ENCODE measurements around the gene VEGFA.

Gene VEGFA

GRCh38 chr6:43734294-43734665, 35.7 kb upstream of the VEGFA start:
- H3K4me1 Mint-ChIP-seq (ENCODE audit: low read depth): peaks cover 11% of the 10 kb centered on the region
- no peak for DNase-seq (ENCODE audit: low spot score)
- H3K27ac Mint-ChIP-seq: peak overlapping the region; percentile 52
- no peaks in the 10 kb centered on the region for H3K27me3 Mint-ChIP-seq (ENCODE audit: low read depth)
- H3K9me3 Mint-ChIP-seq: peaks cover 23% of the 10 kb centered on the region
- peaks cover 3% of the 10 kb centered on the region for H3K36me3 Mint-ChIP-seq (ENCODE audit: low read depth)
- H3K4me3 Mint-ChIP-seq: no peak overlapping the region

GRCh38 chr6:43735642-43736199, 34.3 kb upstream of the VEGFA start:
- Mint-ChIP-seq H3K36me3 (ENCODE audit: low read depth) (peaks cover 3% of the 10 kb centered on the region), H3K27me3 (ENCODE audit: low read depth) (no peaks in the 10 kb centered on the region), H3K4me1 (ENCODE audit: low read depth) (peaks cover 11% of the 10 kb centered on the region), H3K9me3 (peaks cover 19% of the 10 kb centered on the region), H3K4me3 (no peak overlapping the region), H3K27ac (no peak overlapping the region)
- DNase-seq (ENCODE audit: low spot score): no peak

- H3K36me3 Mint-ChIP-seq (ENCODE audit: low read depth): peaks cover 2% of the 10 kb centered on the region
- H3K27ac Mint-ChIP-seq: no peak overlapping the region
- peaks cover 15% of the 10 kb centered on the region for H3K9me3 Mint-ChIP-seq
- peaks cover 11% of the 10 kb centered on the region for H3K4me1 Mint-ChIP-seq (ENCODE audit: low read depth)
- no peak overlapping the region for H3K4me3 Mint-ChIP-seq
- H3K27me3 Mint-ChIP-seq (ENCODE audit: low read depth): no peaks in the 10 kb centered on the region
- DNase-seq (ENCODE audit: low spot score): no peak
These were observed 33.7 kb upstream of the VEGFA start for GRCh38 chr6:43736211-43736786.

GRCh38 chr6:43736844-43737243, 33.2 kb upstream of the VEGFA start:
- DNase-seq (ENCODE audit: low spot score): no peak
- H3K27ac Mint-ChIP-seq: no peak overlapping the region
- peaks cover 2% of the 10 kb centered on the region for H3K36me3 Mint-ChIP-seq (ENCODE audit: low read depth)
- no peak overlapping the region for H3K4me3 Mint-ChIP-seq
- peaks cover 11% of the 10 kb centered on the region for H3K4me1 Mint-ChIP-seq (ENCODE audit: low read depth)
- peaks cover 9% of the 10 kb centered on the region for H3K9me3 Mint-ChIP-seq
- H3K27me3 Mint-ChIP-seq (ENCODE audit: low read depth): no peaks in the 10 kb centered on the region

- Mint-ChIP-seq H3K36me3 (ENCODE audit: low read depth) (peaks cover 2% of the 10 kb centered on the region), H3K4me3 (no peak overlapping the region), H3K9me3 (peaks cover 3% of the 10 kb centered on the region), H3K4me1 (ENCODE audit: low read depth) (peaks cover 11% of the 10 kb centered on the region), H3K27ac (no peak overlapping the region), H3K27me3 (ENCODE audit: low read depth) (no peaks in the 10 kb centered on the region)
- no peak for DNase-seq (ENCODE audit: low spot score)
These were observed 32.5 kb upstream of the VEGFA start for GRCh38 chr6:43737272-43738081.

- no peak for DNase-seq (ENCODE audit: low spot score)
- no peak overlapping the region for H3K27ac Mint-ChIP-seq
- peaks cover under 1% of the 10 kb centered on the region for H3K36me3 Mint-ChIP-seq (ENCODE audit: low read depth)
- no peaks in the 10 kb centered on the region for H3K9me3 Mint-ChIP-seq
- H3K4me1 Mint-ChIP-seq (ENCODE audit: low read depth): peaks cover 9% of the 10 kb centered on the region
- H3K27me3 Mint-ChIP-seq (ENCODE audit: low read depth): no peaks in the 10 kb centered on the region
- no peak overlapping the region for H3K4me3 Mint-ChIP-seq
These were observed 31.7 kb upstream of the VEGFA start for GRCh38 chr6:43738267-43738676.

- Mint-ChIP-seq H3K9me3 (no peaks in the 10 kb centered on the region), H3K4me1 (ENCODE audit: low read depth) (peaks cover 4% of the 10 kb centered on the region), H3K36me3 (ENCODE audit: low read depth) (no peaks in the 10 kb centered on the region), H3K27me3 (ENCODE audit: low read depth) (no peaks in the 10 kb centered on the region), H3K4me3 (no peak overlapping the region), H3K27ac (no peak overlapping the region)
- no peak for DNase-seq (ENCODE audit: low spot score)
These were observed 31.0 kb upstream of the VEGFA start for GRCh38 chr6:43738877-43739641.

GRCh38 chr6:43739642-43740091, 30.3 kb upstream of the VEGFA start:
- Mint-ChIP-seq H3K4me1 (ENCODE audit: low read depth) (peaks cover 1% of the 10 kb centered on the region), H3K27ac (no peak overlapping the region), H3K4me3 (no peak overlapping the region), H3K9me3 (no peaks in the 10 kb centered on the region), H3K27me3 (ENCODE audit: low read depth) (no peaks in the 10 kb centered on the region), H3K36me3 (ENCODE audit: low read depth) (no peaks in the 10 kb centered on the region)
- no peak for DNase-seq (ENCODE audit: low spot score)

GRCh38 chr6:43740321-43740960, 29.6 kb upstream of the VEGFA start:
- H3K4me1 Mint-ChIP-seq (ENCODE audit: low read depth): no peaks in the 10 kb centered on the region
- H3K36me3 Mint-ChIP-seq (ENCODE audit: low read depth): no peaks in the 10 kb centered on the region
- H3K27ac Mint-ChIP-seq: no peak overlapping the region
- no peak for DNase-seq (ENCODE audit: low spot score)
- no peak overlapping the region for H3K4me3 Mint-ChIP-seq
- no peaks in the 10 kb centered on the region for H3K27me3 Mint-ChIP-seq (ENCODE audit: low read depth)
- H3K9me3 Mint-ChIP-seq: no peaks in the 10 kb centered on the region

GRCh38 chr6:43740961-43741764, 28.8 kb upstream of the VEGFA start:
- Mint-ChIP-seq H3K9me3 (no peaks in the 10 kb centered on the region), H3K36me3 (ENCODE audit: low read depth) (no peaks in the 10 kb centered on the region), H3K27ac (no peak overlapping the region), H3K4me1 (ENCODE audit: low read depth) (no peaks in the 10 kb centered on the region), H3K4me3 (no peak overlapping the region), H3K27me3 (ENCODE audit: low read depth) (peaks cover 2% of the 10 kb centered on the region)
- DNase-seq (ENCODE audit: low spot score): no peak

- no peaks in the 10 kb centered on the region for H3K4me1 Mint-ChIP-seq (ENCODE audit: low read depth)
- no peak overlapping the region for H3K27ac Mint-ChIP-seq
- no peak overlapping the region for H3K4me3 Mint-ChIP-seq
- no peaks in the 10 kb centered on the region for H3K9me3 Mint-ChIP-seq
- peaks cover 4% of the 10 kb centered on the region for H3K27me3 Mint-ChIP-seq (ENCODE audit: low read depth)
- no peaks in the 10 kb centered on the region for H3K36me3 Mint-ChIP-seq (ENCODE audit: low read depth)
- DNase-seq (ENCODE audit: low spot score): no peak
These were observed 28.2 kb upstream of the VEGFA start for GRCh38 chr6:43741829-43742228.

- H3K4me1 Mint-ChIP-seq (ENCODE audit: low read depth): no peaks in the 10 kb centered on the region
- no peak overlapping the region for H3K27ac Mint-ChIP-seq
- H3K4me3 Mint-ChIP-seq: no peak overlapping the region
- H3K36me3 Mint-ChIP-seq (ENCODE audit: low read depth): no peaks in the 10 kb centered on the region
- DNase-seq (ENCODE audit: low spot score): no peak
- no peaks in the 10 kb centered on the region for H3K9me3 Mint-ChIP-seq
- H3K27me3 Mint-ChIP-seq (ENCODE audit: low read depth): peaks cover 6% of the 10 kb centered on the region
These were observed 27.7 kb upstream of the VEGFA start for GRCh38 chr6:43742285-43742684.
